ENCODE measurements around the gene SELPLG.

GRCh38 chr12:108589840-108590229, 43.9 kb downstream of the SELPLG start:
- TF ChIP-seq CTCF (IDR thresholded peaks at IDR 0.05) (no peak), POLR2A (IDR thresholded peaks at IDR 0.05) (no peak), EP300 (IDR thresholded peaks at IDR 0.05) (no peak), POLR2AphosphoS5 (IDR thresholded peaks at IDR 0.05) (no peak)

Measured in stomach (tissue), 4 donors.